Progenitor cell of endocrine pancreas (in vitro differentiated cells): ENCODE results near the gene NFXL1. TPM values are rescaled to one million over a fixed set of nuclear protein-coding genes. Genes with fewer than 3 reads are reported as not detected.
A peak's percentile ranks its signal among the peaks of the same experiment; 100 is the strongest.

Experiments used
- DNase-seq: peaks from one replicate; pipeline ENCODE4 v3.0.0; 2021; ENCODE audit warnings: low spot score; ENCODE audit not compliant: unreplicated experiment
- H3K27ac Mint-ChIP-seq: 2 replicates; pipeline ENCODE4 v1.8.0; 2021; ENCODE audit warnings: mild to moderate bottlenecking, moderate library complexity, mixed read lengths
- H3K27me3 Mint-ChIP-seq: 2 replicates; pipeline ENCODE4 v1.8.0; 2021; ENCODE audit warnings: mixed read lengths
- H3K36me3 Mint-ChIP-seq: 2 replicates; pipeline ENCODE4 v1.8.0; 2022; ENCODE audit warnings: mixed read lengths; ENCODE audit not compliant: insufficient read depth
- H3K4me1 Mint-ChIP-seq: 2 replicates; pipeline ENCODE4 v1.8.0; 2021; ENCODE audit warnings: low read depth, mixed read lengths
- H3K4me3 Mint-ChIP-seq: 2 replicates; pipeline ENCODE4 v1.8.0; 2021; ENCODE audit warnings: low read depth, mild to moderate bottlenecking, moderate library complexity, mixed read lengths
- H3K9me3 Mint-ChIP-seq: 2 replicates; pipeline ENCODE4 v1.8.0; 2021; ENCODE audit warnings: low read depth, mixed read lengths
- total RNA-seq: library from RNA; stranded (reverse); gene quantifications from 2 replicates; pipeline ENCODE4 v1.2.1, GENCODE V29; 2021
- TF ChIP-seq, protein P1 (sequence below): fragments of 200-600 bp; sonication (generic); IDR thresholded peaks from one replicate; pipeline ENCODE4 v1.5.0; 2021; ENCODE audit warnings: antibody characterized with exemption, mild to moderate bottlenecking; ENCODE audit not compliant: unreplicated experiment

Gene NFXL1
- total RNA-seq, 1 donor from 2014 or later: 39.3 TPM

DNA sequence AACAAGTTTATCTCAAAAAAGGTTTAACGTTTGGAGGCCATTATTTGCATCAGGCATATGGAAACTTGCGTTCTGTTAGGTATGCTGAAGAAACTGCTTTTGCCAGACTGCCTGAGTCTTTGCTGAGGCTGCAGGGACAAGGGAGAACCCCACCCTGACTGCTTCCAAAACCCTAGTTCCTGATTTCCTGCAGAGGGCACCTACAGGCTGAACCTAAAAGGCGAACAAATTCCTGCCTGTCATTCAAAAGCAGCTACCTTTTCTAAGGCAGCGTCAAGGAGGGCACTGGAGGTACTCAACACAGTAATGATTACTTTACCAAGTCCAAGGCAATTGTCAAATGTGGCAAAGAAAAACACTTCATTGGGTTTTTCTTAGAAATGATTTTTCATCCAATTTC, 75.9 kb downstream of the NFXL1 start:
- Mint-ChIP-seq H3K9me3 (peaks cover 3% of the 10 kb centered on the region), H3K27me3 (peaks cover 4% of the 10 kb centered on the region), H3K4me3 (peak overlapping the region; percentile 82), H3K4me1 (peaks cover 13% of the 10 kb centered on the region), H3K36me3 (peaks cover 3% of the 10 kb centered on the region), H3K27ac (no peak overlapping the region)
- DNase-seq: no peak
- TF ChIP-seq, protein P1, sequence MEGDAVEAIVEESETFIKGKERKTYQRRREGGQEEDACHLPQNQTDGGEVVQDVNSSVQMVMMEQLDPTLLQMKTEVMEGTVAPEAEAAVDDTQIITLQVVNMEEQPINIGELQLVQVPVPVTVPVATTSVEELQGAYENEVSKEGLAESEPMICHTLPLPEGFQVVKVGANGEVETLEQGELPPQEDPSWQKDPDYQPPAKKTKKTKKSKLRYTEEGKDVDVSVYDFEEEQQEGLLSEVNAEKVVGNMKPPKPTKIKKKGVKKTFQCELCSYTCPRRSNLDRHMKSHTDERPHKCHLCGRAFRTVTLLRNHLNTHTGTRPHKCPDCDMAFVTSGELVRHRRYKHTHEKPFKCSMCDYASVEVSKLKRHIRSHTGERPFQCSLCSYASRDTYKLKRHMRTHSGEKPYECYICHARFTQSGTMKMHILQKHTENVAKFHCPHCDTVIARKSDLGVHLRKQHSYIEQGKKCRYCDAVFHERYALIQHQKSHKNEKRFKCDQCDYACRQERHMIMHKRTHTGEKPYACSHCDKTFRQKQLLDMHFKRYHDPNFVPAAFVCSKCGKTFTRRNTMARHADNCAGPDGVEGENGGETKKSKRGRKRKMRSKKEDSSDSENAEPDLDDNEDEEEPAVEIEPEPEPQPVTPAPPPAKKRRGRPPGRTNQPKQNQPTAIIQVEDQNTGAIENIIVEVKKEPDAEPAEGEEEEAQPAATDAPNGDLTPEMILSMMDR: no peak

DNA sequence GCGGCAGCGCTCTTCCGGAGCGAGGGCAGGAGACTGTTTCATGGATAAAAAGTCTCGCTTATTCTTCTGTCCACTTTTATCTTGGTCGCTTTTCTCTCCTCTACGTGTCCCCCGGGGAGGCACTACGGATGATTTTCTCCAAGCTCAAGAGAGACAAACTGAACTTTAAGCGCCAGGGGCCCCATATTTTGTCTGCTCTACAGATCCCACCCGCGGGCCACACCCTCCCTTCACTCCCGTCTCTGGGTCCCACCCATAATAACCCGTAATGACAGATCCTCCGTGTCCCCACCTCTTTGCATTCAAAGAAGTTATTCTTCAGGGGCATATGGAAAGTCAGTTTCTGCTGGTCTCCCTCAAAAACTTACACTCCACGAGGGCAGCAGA, 76.5 kb downstream of the NFXL1 start, which contains the start of gene CORIN:
Gene CORIN, minus strand, starts transcription at position 160 of the 387 bp plus-strand sequence. Its CDS starts 118 bp downstream, at position 42.
- peaks cover 13% of the 10 kb centered on the region for H3K4me1 Mint-ChIP-seq
- peaks cover 4% of the 10 kb centered on the region for H3K27me3 Mint-ChIP-seq
- DNase-seq: no peak
- H3K9me3 Mint-ChIP-seq: peaks cover 9% of the 10 kb centered on the region
- TF ChIP-seq, protein P1: no peak
- peaks cover 6% of the 10 kb centered on the region for H3K36me3 Mint-ChIP-seq
- peak within 1 kb of the TSS; percentile 45 for H3K27ac Mint-ChIP-seq
- H3K4me3 Mint-ChIP-seq: peak within 1 kb of the TSS; percentile 82

DNA sequence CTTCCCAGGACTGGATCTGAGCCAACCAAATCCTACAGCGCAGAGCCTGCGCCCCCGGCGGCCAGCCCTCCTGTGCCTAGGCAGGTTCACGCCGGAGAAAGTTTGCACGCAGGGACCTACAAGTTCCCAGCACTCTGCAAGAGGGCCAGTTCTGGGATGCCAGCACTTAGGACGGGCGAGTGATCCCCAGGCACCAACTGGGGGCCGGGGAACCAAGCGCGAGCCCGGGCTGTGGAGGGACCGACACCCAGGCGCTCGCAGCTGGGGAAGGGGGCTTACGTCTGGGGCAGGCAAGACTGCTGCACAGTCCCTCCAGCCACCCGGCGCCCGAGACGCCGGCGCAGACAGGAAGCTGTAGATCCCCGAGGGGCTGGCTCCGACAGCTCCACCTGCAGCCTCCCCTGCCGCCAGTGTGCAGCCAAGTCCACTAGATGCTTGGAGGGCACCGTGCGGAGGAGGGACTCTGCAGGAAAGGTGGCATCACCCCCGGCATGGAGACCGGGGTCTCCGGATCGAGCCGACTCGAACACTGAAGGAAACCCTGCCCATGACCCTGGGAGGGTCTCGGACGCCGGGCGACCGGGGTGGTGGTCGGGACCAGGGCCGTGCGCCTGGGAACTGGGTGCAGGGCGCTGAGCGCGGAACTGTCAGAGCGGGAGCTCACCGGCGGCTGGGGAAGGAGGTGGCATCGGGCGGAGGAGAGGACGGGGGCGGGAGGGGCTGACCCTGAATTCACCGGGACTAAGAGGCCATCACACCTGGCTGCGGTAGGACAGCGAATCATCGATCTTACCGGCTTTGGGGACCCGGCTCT, 77.1 kb downstream of the NFXL1 start:
- peak overlapping the region; percentile 82 for H3K4me3 Mint-ChIP-seq
- TF ChIP-seq, protein P1: no peak
- peak overlapping the region; percentile 45 for H3K27ac Mint-ChIP-seq
- peaks cover 4% of the 10 kb centered on the region for H3K27me3 Mint-ChIP-seq
- peak; percentile 34 for DNase-seq
- peaks cover 13% of the 10 kb centered on the region for H3K4me1 Mint-ChIP-seq
- peaks cover 4% of the 10 kb centered on the region for H3K36me3 Mint-ChIP-seq
- H3K9me3 Mint-ChIP-seq: peaks cover 14% of the 10 kb centered on the region

DNA sequence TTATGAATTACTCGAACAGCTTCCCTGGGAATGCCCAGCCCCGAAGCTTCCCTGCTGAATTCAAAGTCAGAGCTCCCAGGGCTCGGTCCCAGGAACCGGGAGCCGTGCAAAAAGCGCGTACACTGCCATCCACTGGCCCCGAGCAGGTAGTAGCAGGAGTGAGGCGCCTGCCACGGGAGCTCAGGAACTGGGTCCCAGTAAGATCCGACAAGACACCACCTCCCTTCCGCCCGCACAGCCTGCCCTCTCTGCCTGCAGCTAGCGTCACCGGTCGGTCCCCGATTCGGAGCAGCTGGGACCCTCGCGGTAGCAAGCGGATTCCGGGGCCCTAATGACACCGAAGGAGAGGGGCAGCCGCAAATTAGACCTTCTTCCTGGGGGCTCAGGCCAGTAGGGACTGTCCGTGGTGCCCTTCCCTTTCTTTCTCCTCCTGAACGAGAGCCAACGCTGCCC, 77.7 kb downstream of the NFXL1 start:
- Mint-ChIP-seq H3K36me3 (peaks cover 4% of the 10 kb centered on the region), H3K9me3 (peaks cover 14% of the 10 kb centered on the region), H3K4me3 (peak overlapping the region; percentile 82), H3K4me1 (peaks cover 13% of the 10 kb centered on the region), H3K27me3 (peaks cover 4% of the 10 kb centered on the region), H3K27ac (peak overlapping the region; percentile 45)
- TF ChIP-seq, protein P1: peak; percentile 75
- peak; percentile 59 for DNase-seq

DNA sequence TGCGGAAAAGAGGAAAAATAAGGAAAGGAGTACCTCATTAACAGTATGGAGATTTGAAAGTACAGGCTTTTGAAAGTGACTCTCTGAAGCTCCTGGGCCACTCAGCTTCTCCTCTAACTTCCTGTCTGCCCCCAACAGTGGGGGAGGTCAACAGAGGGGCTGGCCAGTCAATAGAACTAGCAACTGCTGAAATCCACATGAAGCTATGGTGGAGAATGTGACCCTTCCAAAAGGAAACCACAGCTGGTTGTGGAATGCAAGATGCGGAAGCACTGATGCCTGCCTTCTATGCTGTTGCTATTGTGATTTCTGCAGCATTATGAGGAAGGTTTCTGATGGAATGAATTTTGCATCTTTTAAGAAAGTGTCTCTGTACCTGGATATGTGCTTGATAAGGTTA, 78.9 kb downstream of the NFXL1 start:
- no peak for DNase-seq
- H3K36me3 Mint-ChIP-seq: peaks cover 4% of the 10 kb centered on the region
- peaks cover 4% of the 10 kb centered on the region for H3K27me3 Mint-ChIP-seq
- no peak overlapping the region for H3K4me3 Mint-ChIP-seq
- H3K27ac Mint-ChIP-seq: no peak overlapping the region
- peaks cover 14% of the 10 kb centered on the region for H3K9me3 Mint-ChIP-seq
- TF ChIP-seq, protein P1: no peak
- H3K4me1 Mint-ChIP-seq: peaks cover 13% of the 10 kb centered on the region
